IPS-20b (cell line): ENCODE measurements around the gene MSH4.
A peak's percentile ranks its signal among the peaks of the same experiment; 100 is the strongest.
"Not testable (repeated sequence)": the region's sequence is repeated elsewhere in the genome, so short reads cannot be mapped to it uniquely, and the experiment has no call there.

ENCODE experiments used
- H3K27ac ChIP-seq: one replicate; pipeline ENCODE4 v1.5.1; 2013; ENCODE audit warnings: low read length
- H3K27me3 ChIP-seq: 2 replicates; pipeline ENCODE4 v1.6.1; 2013; ENCODE audit warnings: mild to moderate bottlenecking, low read length, inconsistent platforms; ENCODE audit not compliant: insufficient read depth
- H3K36me3 ChIP-seq: 2 replicates; pipeline ENCODE4 v1.6.1; 2013; ENCODE audit warnings: low read depth, mild to moderate bottlenecking, inconsistent platforms, low read length, moderate library complexity; ENCODE audit not compliant: insufficient read depth
- H3K4me1 ChIP-seq: 2 replicates; pipeline ENCODE4 v1.6.1; 2013; ENCODE audit warnings: mild to moderate bottlenecking, control low read depth, inconsistent platforms, low read length, moderate library complexity; ENCODE audit not compliant: insufficient read depth
- H3K4me3 ChIP-seq: 2 replicates; pipeline ENCODE4 v1.5.1; 2013; ENCODE audit warnings: mild to moderate bottlenecking, low read length, inconsistent platforms
- H3K9ac ChIP-seq: 2 replicates; pipeline ENCODE4 v1.6.1; 2013; ENCODE audit warnings: low read depth, mild to moderate bottlenecking, inconsistent platforms, low read length, moderate library complexity
- H3K9me3 ChIP-seq: 2 replicates; pipeline ENCODE4 v1.6.1; 2013; ENCODE audit warnings: mild to moderate bottlenecking, low read depth, low read length, inconsistent platforms; ENCODE audit not compliant: insufficient read depth

MSH4 gene

GRCh38 chr1:75796376-75797272 lies at the start of gene MSH4:
Gene MSH4, plus strand, starts transcription at chr1:75796882. Its CDS starts 104 bp downstream, at chr1:75796986.
- Histone ChIP-seq H3K9me3 (no peaks in the 10 kb centered on the region), H3K27me3 (no peaks in the 10 kb centered on the region), H3K4me3 (no peak within 1 kb of the TSS), H3K27ac (no peak within 1 kb of the TSS), H3K36me3 (peaks cover 50% of the 10 kb centered on the region), H3K4me1 (no peaks in the 10 kb centered on the region), H3K9ac (no peak within 1 kb of the TSS)

DNA sequence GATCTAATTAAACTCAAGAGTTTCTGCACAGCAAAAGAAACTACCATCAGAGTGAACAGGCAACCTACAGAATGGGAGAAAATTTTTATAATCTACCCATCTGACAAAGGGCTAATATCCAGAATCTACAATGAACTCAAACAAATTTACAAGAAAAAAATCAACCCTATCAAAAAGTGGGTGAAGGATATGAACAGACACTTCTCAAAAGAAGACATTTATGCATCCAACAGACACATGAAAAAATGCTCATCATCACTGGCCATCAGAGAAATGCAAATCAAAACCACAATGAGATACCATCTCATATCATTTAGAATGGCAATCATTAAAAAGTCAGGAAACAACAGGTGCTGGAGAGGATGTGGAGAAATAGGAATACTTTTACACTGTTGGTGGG lies 39.5 kb upstream of the MSH4 start:
- not testable (repeated sequence) for H3K9ac ChIP-seq, H3K4me3 ChIP-seq, H3K27ac ChIP-seq, H3K27me3 ChIP-seq, H3K4me1 ChIP-seq
- Histone ChIP-seq H3K9me3 (peaks cover 16% of the 10 kb centered on the region), H3K36me3 (peaks cover 47% of the 10 kb centered on the region)

DNA sequence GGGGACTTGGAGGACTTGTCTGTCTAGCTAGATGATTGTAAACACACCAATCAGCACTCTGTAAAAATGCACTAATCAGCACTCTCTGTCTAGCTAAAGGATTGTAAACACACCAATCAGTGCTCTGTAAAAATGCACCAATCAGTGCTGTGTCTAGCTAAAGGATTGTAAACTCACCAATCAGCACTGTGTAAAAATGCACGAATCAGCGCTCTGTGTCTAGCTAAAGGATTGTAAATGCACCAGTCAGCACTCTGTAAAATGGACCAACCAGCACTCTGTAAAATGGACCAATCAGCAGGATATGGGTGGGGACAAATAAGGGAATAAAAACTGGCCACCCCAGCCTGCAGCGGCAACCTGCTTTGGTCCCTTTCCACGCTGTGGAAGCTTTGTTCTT lies 38.1 kb upstream of the MSH4 start:
- H3K4me1 ChIP-seq, H3K4me3 ChIP-seq, H3K9ac ChIP-seq, H3K27me3 ChIP-seq, H3K27ac ChIP-seq: not testable (repeated sequence)
- H3K9me3 ChIP-seq: peaks cover 16% of the 10 kb centered on the region
- H3K36me3 ChIP-seq: peaks cover 34% of the 10 kb centered on the region

GRCh38 chr1:75764057-75764655 lies 32.5 kb upstream of the MSH4 start:
- no peaks in the 10 kb centered on the region for H3K9me3 ChIP-seq
- peaks cover 6% of the 10 kb centered on the region; the same call in 1 of the 2 replicates for H3K4me1 ChIP-seq
- H3K9ac ChIP-seq: no peak overlapping the region
- H3K36me3 ChIP-seq: 0 out of 2 replicates have a peak, but pooled peaks cover 8% of the 10 kb centered on the region
- H3K27me3 ChIP-seq: no peaks in the 10 kb centered on the region
- no peak overlapping the region for H3K4me3 ChIP-seq
- no peak overlapping the region for H3K27ac ChIP-seq

DNA sequence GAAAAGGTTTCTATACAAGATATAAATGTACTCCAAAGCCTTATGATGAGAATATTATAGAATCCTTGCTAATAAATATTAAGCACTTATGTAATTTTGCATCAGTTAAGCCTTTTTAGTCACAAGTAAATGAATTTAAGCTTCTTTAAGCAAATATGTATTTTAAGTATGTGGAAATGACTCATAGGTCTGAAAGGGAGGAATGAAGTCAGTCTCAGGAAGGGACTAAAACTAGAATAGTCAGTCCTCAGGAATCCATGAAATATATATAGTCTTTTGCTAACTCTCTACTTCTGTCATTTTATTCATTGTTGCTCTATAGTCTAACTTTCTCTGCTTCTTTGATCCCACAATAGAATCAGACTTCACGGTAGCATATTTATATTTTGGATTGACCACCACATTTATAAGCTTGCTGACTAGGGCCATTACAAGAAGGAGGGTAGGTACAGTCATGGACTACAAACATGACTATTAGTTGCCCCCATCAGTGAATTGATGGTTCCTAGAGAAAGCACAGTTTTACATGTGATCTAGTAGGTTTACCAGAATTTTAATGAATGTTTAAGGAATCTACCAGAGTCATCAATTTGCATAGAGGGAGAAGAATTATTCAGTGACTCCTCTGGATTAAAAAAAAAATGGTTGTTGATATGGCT lies 30.9 kb upstream of the MSH4 start:
- Histone ChIP-seq H3K9me3 (no peaks in the 10 kb centered on the region), H3K36me3 (0 out of 2 replicates have a peak, but pooled peaks cover 8% of the 10 kb centered on the region), H3K4me3 (no peak overlapping the region), H3K9ac (no peak overlapping the region), H3K27me3 (no peaks in the 10 kb centered on the region), H3K27ac (no peak overlapping the region), H3K4me1 (peaks cover 9% of the 10 kb centered on the region; the same call in 1 of the 2 replicates)

DNA sequence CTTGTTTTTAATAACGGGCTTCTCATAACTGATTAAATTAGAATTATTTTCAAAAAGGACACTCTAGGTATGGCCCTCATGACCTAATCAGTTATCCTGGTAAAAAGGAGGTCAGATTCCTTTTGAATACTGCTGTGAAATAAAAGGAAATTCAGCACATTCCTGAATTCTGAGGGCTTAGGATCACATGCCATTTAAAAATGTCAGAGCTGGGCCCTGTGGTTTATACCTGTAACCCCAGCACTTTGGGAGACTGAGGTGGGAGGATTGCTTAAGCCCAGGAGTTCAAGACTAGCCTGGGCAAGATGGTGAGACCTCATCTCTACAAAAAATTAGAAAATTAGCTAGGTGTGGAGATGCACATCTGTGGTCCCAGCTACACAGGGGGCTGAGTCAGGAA lies 28.7 kb upstream of the MSH4 start:
- Histone ChIP-seq H3K4me1 (peaks cover 9% of the 10 kb centered on the region; the same call in 1 of the 2 replicates), H3K9me3 (no peaks in the 10 kb centered on the region), H3K36me3 (no peaks in the 10 kb centered on the region), H3K9ac (no peak overlapping the region), H3K4me3 (no peak overlapping the region), H3K27ac (no peak overlapping the region), H3K27me3 (no peaks in the 10 kb centered on the region)

DNA sequence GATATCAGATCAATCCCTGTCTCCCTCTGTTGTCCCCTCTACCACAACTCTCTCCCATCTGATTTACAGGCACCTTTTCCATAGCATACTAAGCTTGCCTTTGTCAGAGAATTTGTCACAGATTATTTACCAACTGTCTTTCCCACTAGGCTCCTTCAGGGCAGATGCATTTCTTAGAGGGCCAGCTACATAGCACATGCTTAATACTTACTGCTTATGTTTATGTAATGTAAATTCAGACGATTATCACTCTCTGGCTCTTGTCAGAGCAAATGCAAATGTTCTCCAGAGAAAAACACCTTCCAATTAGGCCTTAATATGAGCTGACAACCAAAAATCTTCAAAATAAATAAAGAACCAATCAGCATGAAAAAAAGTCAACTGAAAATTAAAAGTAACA lies 25.9 kb upstream of the MSH4 start:
- Histone ChIP-seq H3K9ac (no peak overlapping the region), H3K27ac (peak overlapping the region; percentile 30), H3K9me3 (no peaks in the 10 kb centered on the region), H3K27me3 (no peaks in the 10 kb centered on the region), H3K4me1 (peaks cover 9% of the 10 kb centered on the region; the same call in 1 of the 2 replicates), H3K4me3 (no peak overlapping the region), H3K36me3 (no peaks in the 10 kb centered on the region)

DNA sequence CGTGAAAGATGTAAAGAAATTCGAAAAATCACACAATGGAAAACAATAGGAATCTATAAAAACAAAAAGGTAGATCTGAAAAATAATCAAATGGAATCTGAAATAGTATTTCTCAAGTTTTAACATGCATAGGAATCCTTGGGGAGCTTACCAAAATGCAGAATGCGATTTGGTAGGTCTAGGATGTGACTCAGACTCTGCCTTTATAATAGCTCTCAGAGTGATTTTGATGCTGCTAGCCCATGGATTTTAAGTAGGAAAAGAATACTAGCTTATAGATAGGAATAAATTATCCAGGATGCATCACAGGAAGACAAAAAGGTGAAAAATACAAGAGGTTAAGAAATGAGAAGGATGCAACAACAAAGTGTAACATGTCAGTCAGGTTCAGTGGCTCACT lies 24.7 kb upstream of the MSH4 start:
- no peak overlapping the region for H3K27ac ChIP-seq
- no peaks in the 10 kb centered on the region for H3K27me3 ChIP-seq
- no peak overlapping the region for H3K9ac ChIP-seq
- H3K9me3 ChIP-seq: peaks cover 3% of the 10 kb centered on the region
- peaks cover 9% of the 10 kb centered on the region; the same call in 1 of the 2 replicates for H3K4me1 ChIP-seq
- H3K36me3 ChIP-seq: no peaks in the 10 kb centered on the region
- no peak overlapping the region for H3K4me3 ChIP-seq

- H3K27ac ChIP-seq, H3K27me3 ChIP-seq, H3K36me3 ChIP-seq, H3K4me3 ChIP-seq, H3K4me1 ChIP-seq, H3K9ac ChIP-seq: not testable (repeated sequence)
- peaks cover 11% of the 10 kb centered on the region for H3K9me3 ChIP-seq
Measured at GRCh38 chr1:75777812-75778211, 18.9 kb upstream of the MSH4 start.

DNA sequence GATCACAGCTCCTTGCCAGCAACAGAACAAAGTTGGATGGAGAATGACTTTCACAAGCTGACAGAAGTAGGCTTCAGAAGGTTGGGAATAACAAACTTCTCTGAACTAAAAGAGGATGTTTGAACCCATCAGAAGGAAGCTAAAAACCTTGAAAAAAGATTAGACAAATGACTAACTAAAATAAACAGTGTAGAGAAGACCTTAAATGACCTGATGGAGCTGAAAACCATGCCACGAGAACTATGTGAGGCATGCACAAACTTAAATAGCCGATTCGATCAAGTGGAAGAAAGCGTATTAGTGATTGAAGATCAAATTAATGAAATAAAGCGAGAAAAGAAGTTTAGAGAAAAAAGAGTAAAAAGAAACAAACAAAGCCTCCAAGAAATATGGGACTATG lies 18.0 kb upstream of the MSH4 start:
- not testable (repeated sequence) for H3K4me1 ChIP-seq, H3K36me3 ChIP-seq, H3K4me3 ChIP-seq, H3K9ac ChIP-seq, H3K27me3 ChIP-seq, H3K27ac ChIP-seq
- peaks cover 11% of the 10 kb centered on the region for H3K9me3 ChIP-seq

DNA sequence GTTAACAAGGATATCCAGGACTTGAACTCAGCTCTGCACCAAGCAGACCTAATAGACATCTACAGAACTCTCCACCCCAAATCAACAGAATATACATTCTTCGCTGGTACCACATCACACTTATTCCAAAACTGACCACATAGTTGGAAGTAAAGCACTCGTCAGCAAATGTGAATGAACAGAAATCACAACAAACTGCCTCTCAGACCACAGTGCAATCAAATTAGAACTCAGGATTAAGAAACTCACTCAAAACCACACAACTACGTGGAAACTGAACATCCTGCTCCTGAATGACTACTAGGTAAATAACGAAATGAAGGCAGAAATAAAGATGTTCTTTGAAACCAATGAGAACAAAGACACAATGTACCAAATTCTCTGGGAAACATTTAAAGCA lies 16.5 kb upstream of the MSH4 start:
- H3K27me3 ChIP-seq, H3K27ac ChIP-seq, H3K9ac ChIP-seq, H3K4me3 ChIP-seq, H3K4me1 ChIP-seq, H3K36me3 ChIP-seq: not testable (repeated sequence)
- H3K9me3 ChIP-seq: peaks cover 11% of the 10 kb centered on the region
